ENCODE results near the gene TPCN2. TPM values are rescaled to one million over a fixed set of nuclear protein-coding genes. Genes with fewer than 3 reads are reported as not detected.

TPCN2 gene
- total RNA-seq, 6 experiments from 2014 or later: 10.7 to 27.2 (median 15.6) TPM

- Histone ChIP-seq H3K9me3 (no peaks in the 10 kb centered on the region), H3K27ac (no peak overlapping the region), H3K4me1 (peaks cover 0 to 20% (median 7%) of the 10 kb centered on the region in 4 donors), H3K36me3 (peaks cover 0 to 36% (median 4%) of the 10 kb centered on the region in 4 donors), H3K27me3 (no peaks in the 10 kb centered on the region), H3K4me3 (no peak overlapping the region)
- 100% methylated on average over 2 of the region's 7 CpGs for WGBS (ENCODE audit: insufficient coverage, low coverage, low lambda C conversion rate, missing lambda C conversion rate)
- no peak for ATAC-seq
- intact Hi-C loops (cut with DNase I): loop anchor here in 1 of 2 donors (10.0 kb wide), 1 partner anchor 145 kb away; no protein-coding TSS in a partner anchor
- TF ChIP-seq, protein P1, sequence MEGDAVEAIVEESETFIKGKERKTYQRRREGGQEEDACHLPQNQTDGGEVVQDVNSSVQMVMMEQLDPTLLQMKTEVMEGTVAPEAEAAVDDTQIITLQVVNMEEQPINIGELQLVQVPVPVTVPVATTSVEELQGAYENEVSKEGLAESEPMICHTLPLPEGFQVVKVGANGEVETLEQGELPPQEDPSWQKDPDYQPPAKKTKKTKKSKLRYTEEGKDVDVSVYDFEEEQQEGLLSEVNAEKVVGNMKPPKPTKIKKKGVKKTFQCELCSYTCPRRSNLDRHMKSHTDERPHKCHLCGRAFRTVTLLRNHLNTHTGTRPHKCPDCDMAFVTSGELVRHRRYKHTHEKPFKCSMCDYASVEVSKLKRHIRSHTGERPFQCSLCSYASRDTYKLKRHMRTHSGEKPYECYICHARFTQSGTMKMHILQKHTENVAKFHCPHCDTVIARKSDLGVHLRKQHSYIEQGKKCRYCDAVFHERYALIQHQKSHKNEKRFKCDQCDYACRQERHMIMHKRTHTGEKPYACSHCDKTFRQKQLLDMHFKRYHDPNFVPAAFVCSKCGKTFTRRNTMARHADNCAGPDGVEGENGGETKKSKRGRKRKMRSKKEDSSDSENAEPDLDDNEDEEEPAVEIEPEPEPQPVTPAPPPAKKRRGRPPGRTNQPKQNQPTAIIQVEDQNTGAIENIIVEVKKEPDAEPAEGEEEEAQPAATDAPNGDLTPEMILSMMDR (IDR thresholded peaks at IDR 0.05): no peak
- no peak for TF ChIP-seq POLR2A (IDR thresholded peaks at IDR 0.05)
- no peak for DNase-seq
These were observed 10.7 kb downstream of the TPCN2 start for GRCh38 chr11:69059429-69059828.

DNA sequence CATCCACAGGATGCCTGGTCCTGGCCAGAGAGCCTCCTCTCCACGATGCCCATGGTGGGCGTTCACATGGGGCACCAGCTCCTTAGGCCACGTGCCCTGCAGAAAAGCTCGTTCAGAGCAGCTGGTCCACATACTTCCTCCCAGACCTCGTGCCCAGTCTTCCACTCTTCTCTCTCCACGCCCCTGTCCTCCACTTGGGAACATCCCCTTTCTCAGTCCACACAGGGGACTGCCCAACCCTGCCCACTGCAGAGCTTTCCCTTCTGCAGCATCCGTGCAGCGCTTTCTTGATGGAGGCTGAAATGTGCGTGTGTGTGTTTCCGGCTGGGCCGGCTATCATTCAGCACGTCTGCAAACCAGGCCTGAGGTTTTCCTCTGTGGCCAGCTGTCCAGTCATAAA lies 11.3 kb downstream of the TPCN2 start:
- intact Hi-C loops (cut with DNase I): loop anchor here in 1 of 2 donors (10.0 kb wide), 1 partner anchor 145 kb away; no protein-coding TSS in a partner anchor
- ATAC-seq (no peak), DNase-seq (no peak)
- no peak overlapping the region for H3K27ac ChIP-seq
- H3K4me3 ChIP-seq: no peak overlapping the region
- TF ChIP-seq, protein P1 (IDR thresholded peaks at IDR 0.05): no peak
- no peak for TF ChIP-seq POLR2A (IDR thresholded peaks at IDR 0.05)
- H3K4me1 ChIP-seq: peaks cover 0 to 14% (median 4%) of the 10 kb centered on the region in 4 donors
- no peaks in the 10 kb centered on the region for H3K27me3 ChIP-seq
- WGBS (ENCODE audit: insufficient coverage, low coverage, low lambda C conversion rate, missing lambda C conversion rate): 90% methylated on average over 4 of the region's 12 CpGs
- H3K9me3 ChIP-seq: no peaks in the 10 kb centered on the region
- H3K36me3 ChIP-seq: peaks cover 0 to 36% (median 4%) of the 10 kb centered on the region in 4 donors

DNA sequence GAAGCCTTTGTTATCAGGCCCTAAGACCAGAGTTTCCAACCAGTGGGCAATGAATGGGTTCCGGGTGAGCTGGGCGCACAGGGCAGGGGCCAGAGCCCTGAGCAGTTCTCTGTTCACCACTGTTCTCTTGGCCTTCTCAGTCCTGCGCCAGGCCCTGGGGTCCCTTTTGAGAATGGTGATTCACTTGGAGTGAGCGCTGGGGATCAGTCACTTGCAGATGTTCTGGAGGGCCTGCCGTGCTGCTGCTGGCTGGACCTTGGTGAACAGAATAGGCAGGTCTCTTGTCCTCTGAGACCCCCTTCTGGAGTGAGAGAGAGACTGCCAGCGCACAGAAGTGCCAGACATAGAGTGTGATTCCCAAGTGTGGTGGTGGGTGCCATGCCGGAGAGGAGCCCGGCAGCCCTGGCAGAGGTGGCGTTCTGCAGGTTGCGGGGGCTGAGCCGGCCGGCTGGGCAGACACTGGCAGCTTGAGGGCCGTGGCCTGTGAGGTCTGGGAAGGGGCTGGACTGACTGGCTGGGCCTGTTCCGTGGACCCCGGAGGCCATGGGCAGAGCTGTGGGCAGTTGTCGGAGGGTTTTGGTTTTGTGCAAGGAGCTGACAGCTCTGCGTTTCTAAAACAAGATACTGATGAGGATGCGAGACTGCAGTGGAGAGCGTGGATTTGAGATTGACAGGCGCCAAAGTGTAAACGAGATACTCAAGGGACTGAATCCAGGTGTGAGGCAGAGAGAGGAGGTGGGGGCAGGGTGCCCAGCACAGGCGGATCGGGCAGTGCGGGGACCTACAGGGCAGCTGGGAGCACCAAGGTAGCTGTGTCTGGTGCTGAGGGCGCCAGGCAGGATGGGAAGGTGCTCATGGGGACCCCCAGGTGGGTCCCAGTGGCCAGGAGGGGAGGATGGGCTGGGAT lies 12.3 kb downstream of the TPCN2 start:
- Histone ChIP-seq H3K4me1 (peaks cover 0 to 5% (median 0%) of the 10 kb centered on the region in 4 donors), H3K36me3 (peaks cover 0 to 36% (median 4%) of the 10 kb centered on the region in 4 donors), H3K27me3 (no peaks in the 10 kb centered on the region), H3K9me3 (no peaks in the 10 kb centered on the region), H3K4me3 (no peak overlapping the region), H3K27ac (no peak overlapping the region)
- TF ChIP-seq, protein P1 (IDR thresholded peaks at IDR 0.05): no peak
- no peak for TF ChIP-seq POLR2A (IDR thresholded peaks at IDR 0.05)
- WGBS (ENCODE audit: insufficient coverage, low coverage, low lambda C conversion rate, missing lambda C conversion rate): 76% methylated on average over 9 of the region's 25 CpGs
- DNase-seq (no peak), ATAC-seq (no peak)
- intact Hi-C loops (cut with DNase I): no loop called here

DNA sequence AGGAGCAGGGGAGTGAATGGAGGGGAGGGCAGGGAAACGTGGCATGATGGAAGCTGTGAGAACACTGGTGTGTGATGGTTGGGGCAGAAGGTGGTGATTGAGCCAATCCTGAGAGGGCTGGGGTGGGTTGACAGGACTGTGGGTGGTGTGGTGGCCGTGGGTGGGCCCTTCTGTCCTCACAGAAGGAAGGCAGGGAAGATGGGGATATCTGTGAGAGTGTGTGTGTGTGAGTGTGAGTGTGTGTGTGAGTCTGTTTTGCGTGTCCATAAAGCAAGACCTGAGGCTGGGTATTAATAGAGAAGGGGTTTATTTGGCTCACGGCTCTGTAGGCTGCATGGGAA lies 13.0 kb downstream of the TPCN2 start:
- DNase-seq (no peak), ATAC-seq (no peak)
- intact Hi-C loops (cut with DNase I): no loop called here
- H3K9me3 ChIP-seq: no peaks in the 10 kb centered on the region
- WGBS (ENCODE audit: insufficient coverage, low coverage, low lambda C conversion rate, missing lambda C conversion rate): 83% methylated on average over 4 of the region's 4 CpGs
- TF ChIP-seq, protein P1 (IDR thresholded peaks at IDR 0.05): no peak
- TF ChIP-seq POLR2A (IDR thresholded peaks at IDR 0.05): no peak
- H3K4me3 ChIP-seq: no peak overlapping the region
- no peaks in the 10 kb centered on the region for H3K4me1 ChIP-seq
- no peak overlapping the region for H3K27ac ChIP-seq
- H3K27me3 ChIP-seq: no peaks in the 10 kb centered on the region
- peaks cover 0 to 36% (median 4%) of the 10 kb centered on the region in 4 donors for H3K36me3 ChIP-seq
